HCT116 (cell line): ENCODE results near the gene INPP5D. TPM values are rescaled to one million over a fixed set of nuclear protein-coding genes. Genes with fewer than 3 reads are reported as not detected.

Source experiments
- ATAC-seq: fragments of 200-7000 bp; cut with Tn5 transposase; 2 replicates; pipeline ENCODE4 v1.9.1; 2020; ENCODE audit warnings: mild to moderate bottlenecking, moderate library complexity
- BruUV-seq: library from RNA; stranded (reverse); fragments of 400-500 nt; replicated peaks from 2 replicates; lab custom pipeline; 2021; lab: Mats Ljungman, UMichigan
- CTCF ChIA-PET: fragments of 300-600 bp; sonication (Branson Sonifier 250); formaldehyde crosslinking; loops from one replicate; lab custom pipeline; 2021; ENCODE audit warnings: antibody characterized with exemption; lab: Charles Lee
- POLR2A ChIA-PET: fragments of 300-600, 350-600 bp; sonication (Branson Sonifier 250); formaldehyde crosslinking; loops from one replicate; lab custom pipeline; 2021; ENCODE audit warnings: antibody characterized with exemption; lab: Charles Lee
- RAD21 ChIA-PET, 2 experiments: fragments of 300-600 bp; sonication (Branson Sonifier 250); formaldehyde crosslinking; loops; one replicate each; lab custom pipeline; 2023; ENCODE audit warnings: low total read pairs in 2 of 2; ENCODE audit not compliant: uncharacterized antibody in 2 of 2, unreplicated experiment in 2 of 2, low non-redundant PET in 1 of 2; lab: Charles Lee
- DNase-seq: peaks from one replicate; pipeline ENCODE4 v3.0.0-alpha.2; 2010; ENCODE audit warnings: low read depth, low spot score
- H2AFZ ChIP-seq: fragments of 200-600 bp; shearing (Covaris generic), sonication (generic); 2 replicates; pipeline ENCODE4 v1.6.1; 2017; ENCODE audit warnings: low read depth, mixed run types, mixed read lengths, antibody characterized with exemption, low read length; ENCODE audit not compliant: poor library complexity, severe bottlenecking
- H3K27ac ChIP-seq: 2 replicates; pipeline ENCODE4 v1.5.1; 2012; ENCODE audit warnings: low read depth, low read length
- H3K27me3 ChIP-seq: fragments of 200-600 bp; sonication (generic); 2 replicates; pipeline ENCODE4 v1.6.1; 2016; ENCODE audit warnings: mixed run types, low read length, mixed read lengths; ENCODE audit not compliant: insufficient read depth
- H3K36me3 ChIP-seq, 2 experiments: fragments of 200-500 bp in 1 of 2; fragments of 200-600 bp in 1 of 2; sonication (Bioruptor generic) in 1 of 2; sonication (generic) in 1 of 2; 2 replicates each; pipeline versions ENCODE4 v1.5.1 to v1.6.1; 2014 to 2016; ENCODE audit warnings: low read length in 2 of 2, inconsistent platforms in 1 of 2, mixed read lengths in 1 of 2, mixed run types in 1 of 2; ENCODE audit not compliant: insufficient read depth in 2 of 2, control insufficient read depth in 1 of 2
- H3K4me1 ChIP-seq, 2 experiments: fragments of 200-600 bp in 1 of 2; sonication (generic) in 1 of 2; 2 replicates each; pipeline versions ENCODE4 v1.5.1 to v1.6.1; 2012 to 2017; ENCODE audit warnings: low read length in 2 of 2, inconsistent platforms in 1 of 2, mild to moderate bottlenecking in 1 of 2, mixed read lengths in 1 of 2, mixed run types in 1 of 2, moderate library complexity in 1 of 2; ENCODE audit not compliant: insufficient read depth in 2 of 2, control insufficient read depth in 1 of 2
- H3K4me2 ChIP-seq: fragments of 200-600 bp; sonication (generic); 2 replicates; pipeline ENCODE4 v1.6.1; 2017; ENCODE audit warnings: mixed run types, low read length, mixed read lengths
- H3K4me3 ChIP-seq, 2 experiments: fragments of 200-600 bp in 1 of 2; sonication (generic) in 1 of 2; replicated peaks in 1 of 2; 2 replicates each; pipeline ENCODE4 v1.5.1; 2011 to 2016; ENCODE audit warnings: low read length in 2 of 2, control low read depth in 1 of 2, low read depth in 1 of 2, mild to moderate bottlenecking in 1 of 2, mixed read lengths in 1 of 2, mixed run types in 1 of 2
- H3K79me2 ChIP-seq: fragments of 200-600 bp; sonication (generic); 2 replicates; pipeline ENCODE4 v1.6.1; 2017; ENCODE audit warnings: mild to moderate bottlenecking, mixed run types, low read length, moderate library complexity, mixed read lengths; ENCODE audit not compliant: insufficient read depth
- H3K9ac ChIP-seq: fragments of 200-600 bp; sonication (generic); 2 replicates; pipeline ENCODE4 v1.6.1; 2016; ENCODE audit warnings: low read length, mixed read lengths
- H3K9me2 ChIP-seq: fragments of 200-600 bp; sonication (generic), shearing (Covaris generic); 2 replicates; pipeline ENCODE4 v1.6.1; 2017; ENCODE audit warnings: mixed run types, mild to moderate bottlenecking, moderate library complexity; ENCODE audit not compliant: insufficient read depth
- H3K9me3 ChIP-seq, 2 experiments: fragments of 200-500 bp in 1 of 2; fragments of 200-600 bp in 1 of 2; sonication (Bioruptor generic) in 1 of 2; sonication (generic) in 1 of 2; 2 replicates each; pipeline ENCODE4 v1.6.1; 2014 to 2017; ENCODE audit warnings: low read length in 2 of 2, mixed read lengths in 2 of 2, inconsistent platforms in 1 of 2, low read depth in 1 of 2, mild to moderate bottlenecking in 1 of 2, mixed run types in 1 of 2, moderate library complexity in 1 of 2; ENCODE audit not compliant: control insufficient read depth in 1 of 2, insufficient read depth in 1 of 2
- H4K20me1 ChIP-seq: fragments of 200-600 bp; sonication (generic), shearing (Covaris generic); 2 replicates; pipeline ENCODE4 v1.6.1; 2017; ENCODE audit warnings: mixed run types, mild to moderate bottlenecking, moderate library complexity; ENCODE audit not compliant: insufficient read depth
- FOSL1 ChIP-seq: IDR thresholded peaks from 2 replicates; pipeline ENCODE4 v1.6.1; 2012; ENCODE audit warnings: low read depth
- POLR2AphosphoS5 ChIP-seq: IDR thresholded peaks from 2 replicates; pipeline ENCODE4 v1.6.1; 2011; ENCODE audit warnings: mild to moderate bottlenecking, low read depth, low read length, moderate library complexity
- SRF ChIP-seq: IDR thresholded peaks from 2 replicates; pipeline ENCODE4 v1.6.1; 2012; ENCODE audit warnings: low read depth
- TCF7L2 ChIP-seq: IDR thresholded peaks from 2 replicates; pipeline ENCODE4 v1.7.0; 2011; ENCODE audit warnings: borderline replicate concordance, inconsistent platforms; ENCODE audit not compliant: insufficient read depth, insufficient read length; ENCODE audit errors: extremely low read depth
- ZFX ChIP-seq: fragments of 450-650 bp; IDR thresholded peaks from 2 replicates; pipeline ENCODE4 v1.6.1; 2017
- intact Hi-C: fragments of 100-400 bp; cut with micrococcal nuclease; formaldehyde crosslinking; loops from 2 replicates; pipeline ENCODE4 v1.10.0; 2022
- total RNA-seq: library from RNA; stranded (reverse); gene quantifications from one replicate; pipeline ENCODE4 v1.2.1, GENCODE V29; 2021; ENCODE audit not compliant: unreplicated experiment
- TF ChIP-seq, protein P1 (sequence below): IDR thresholded peaks from 2 replicates; pipeline ENCODE4 v1.6.1; 2012; ENCODE audit warnings: low read depth
- TF ChIP-seq, protein P2 (sequence below): IDR thresholded peaks from 2 replicates; pipeline ENCODE4 v1.6.1; 2011; ENCODE audit warnings: mild to moderate bottlenecking, low read length, moderate library complexity; ENCODE audit not compliant: insufficient replicate concordance; ENCODE audit errors: extremely low read depth
- TF ChIP-seq, protein P3 (sequence below): IDR thresholded peaks from 2 replicates; pipeline ENCODE4 v1.6.1; 2012

INPP5D gene
- total RNA-seq, 1 experiment from 2014 or later: 1.8 TPM

DNA sequence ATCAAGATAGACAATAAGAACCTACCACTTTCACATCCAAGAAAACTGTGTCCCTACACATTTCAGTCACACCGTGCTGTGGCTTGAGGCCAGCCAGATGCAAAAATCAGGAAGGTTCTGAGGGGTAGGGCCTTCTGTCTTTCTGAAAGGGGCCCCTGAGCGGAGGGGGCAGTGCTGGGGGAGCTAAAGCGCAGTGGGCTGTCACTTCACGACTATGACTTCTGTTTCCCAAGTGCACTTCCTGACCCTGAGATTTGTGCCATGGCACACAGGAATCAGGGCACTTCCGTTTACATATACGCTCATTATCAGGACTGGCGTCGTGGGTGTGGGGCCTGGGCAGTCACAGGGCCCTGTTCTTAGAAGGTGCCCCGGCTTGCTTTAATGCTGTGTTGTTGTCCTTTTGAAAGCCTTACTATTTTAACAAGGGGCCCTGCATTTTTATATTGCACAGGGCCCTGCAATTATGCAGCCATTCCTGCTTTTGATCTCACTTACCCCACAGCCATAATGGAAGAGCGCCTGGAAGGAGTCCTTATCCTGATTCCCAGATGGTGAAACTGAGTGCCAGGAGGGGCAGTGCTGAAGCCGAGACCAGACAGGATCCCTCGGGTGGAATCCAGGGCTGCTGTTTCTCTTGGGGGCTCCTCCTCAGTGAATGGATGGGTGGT, 47.7 kb upstream of the INPP5D start:
- POLR2A ChIA-PET: no interaction called here
- no peaks in the 10 kb centered on the region for H3K9me2 ChIP-seq
- ATAC-seq (no peak), DNase-seq (no peak)
- no peak overlapping the region for H3K4me3 ChIP-seq
- H3K4me2 ChIP-seq: no peak overlapping the region
- RAD21 ChIA-PET: no interaction called here
- intact Hi-C loops: no loop called here
- H3K27ac ChIP-seq: no peak overlapping the region
- H3K79me2 ChIP-seq: no peaks in the 10 kb centered on the region
- no peak for TF ChIP-seq SRF
- TF ChIP-seq, protein P1, sequence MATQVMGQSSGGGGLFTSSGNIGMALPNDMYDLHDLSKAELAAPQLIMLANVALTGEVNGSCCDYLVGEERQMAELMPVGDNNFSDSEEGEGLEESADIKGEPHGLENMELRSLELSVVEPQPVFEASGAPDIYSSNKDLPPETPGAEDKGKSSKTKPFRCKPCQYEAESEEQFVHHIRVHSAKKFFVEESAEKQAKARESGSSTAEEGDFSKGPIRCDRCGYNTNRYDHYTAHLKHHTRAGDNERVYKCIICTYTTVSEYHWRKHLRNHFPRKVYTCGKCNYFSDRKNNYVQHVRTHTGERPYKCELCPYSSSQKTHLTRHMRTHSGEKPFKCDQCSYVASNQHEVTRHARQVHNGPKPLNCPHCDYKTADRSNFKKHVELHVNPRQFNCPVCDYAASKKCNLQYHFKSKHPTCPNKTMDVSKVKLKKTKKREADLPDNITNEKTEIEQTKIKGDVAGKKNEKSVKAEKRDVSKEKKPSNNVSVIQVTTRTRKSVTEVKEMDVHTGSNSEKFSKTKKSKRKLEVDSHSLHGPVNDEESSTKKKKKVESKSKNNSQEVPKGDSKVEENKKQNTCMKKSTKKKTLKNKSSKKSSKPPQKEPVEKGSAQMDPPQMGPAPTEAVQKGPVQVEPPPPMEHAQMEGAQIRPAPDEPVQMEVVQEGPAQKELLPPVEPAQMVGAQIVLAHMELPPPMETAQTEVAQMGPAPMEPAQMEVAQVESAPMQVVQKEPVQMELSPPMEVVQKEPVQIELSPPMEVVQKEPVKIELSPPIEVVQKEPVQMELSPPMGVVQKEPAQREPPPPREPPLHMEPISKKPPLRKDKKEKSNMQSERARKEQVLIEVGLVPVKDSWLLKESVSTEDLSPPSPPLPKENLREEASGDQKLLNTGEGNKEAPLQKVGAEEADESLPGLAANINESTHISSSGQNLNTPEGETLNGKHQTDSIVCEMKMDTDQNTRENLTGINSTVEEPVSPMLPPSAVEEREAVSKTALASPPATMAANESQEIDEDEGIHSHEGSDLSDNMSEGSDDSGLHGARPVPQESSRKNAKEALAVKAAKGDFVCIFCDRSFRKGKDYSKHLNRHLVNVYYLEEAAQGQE: no peak
- TF ChIP-seq, protein P2, sequence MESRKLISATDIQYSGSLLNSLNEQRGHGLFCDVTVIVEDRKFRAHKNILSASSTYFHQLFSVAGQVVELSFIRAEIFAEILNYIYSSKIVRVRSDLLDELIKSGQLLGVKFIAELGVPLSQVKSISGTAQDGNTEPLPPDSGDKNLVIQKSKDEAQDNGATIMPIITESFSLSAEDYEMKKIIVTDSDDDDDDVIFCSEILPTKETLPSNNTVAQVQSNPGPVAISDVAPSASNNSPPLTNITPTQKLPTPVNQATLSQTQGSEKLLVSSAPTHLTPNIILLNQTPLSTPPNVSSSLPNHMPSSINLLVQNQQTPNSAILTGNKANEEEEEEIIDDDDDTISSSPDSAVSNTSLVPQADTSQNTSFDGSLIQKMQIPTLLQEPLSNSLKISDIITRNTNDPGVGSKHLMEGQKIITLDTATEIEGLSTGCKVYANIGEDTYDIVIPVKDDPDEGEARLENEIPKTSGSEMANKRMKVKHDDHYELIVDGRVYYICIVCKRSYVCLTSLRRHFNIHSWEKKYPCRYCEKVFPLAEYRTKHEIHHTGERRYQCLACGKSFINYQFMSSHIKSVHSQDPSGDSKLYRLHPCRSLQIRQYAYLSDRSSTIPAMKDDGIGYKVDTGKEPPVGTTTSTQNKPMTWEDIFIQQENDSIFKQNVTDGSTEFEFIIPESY: no peak
- TF ChIP-seq, protein P3, sequence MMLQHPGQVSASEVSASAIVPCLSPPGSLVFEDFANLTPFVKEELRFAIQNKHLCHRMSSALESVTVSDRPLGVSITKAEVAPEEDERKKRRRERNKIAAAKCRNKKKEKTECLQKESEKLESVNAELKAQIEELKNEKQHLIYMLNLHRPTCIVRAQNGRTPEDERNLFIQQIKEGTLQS: no peak
- TF ChIP-seq POLR2AphosphoS5: no peak
- TF ChIP-seq FOSL1: no peak
- no peak for TF ChIP-seq ZFX
- no peak for TF ChIP-seq TCF7L2
- H3K9ac ChIP-seq: no peak overlapping the region
- H3K4me1 ChIP-seq: peaks cover 2 to 5% of the 10 kb centered on the region in 2 experiments; a peak in 2 of 4 replicates
- BruUV-seq: no TSS peak
- no peak overlapping the region for H2AFZ ChIP-seq
- no peaks in the 10 kb centered on the region for H3K9me3 ChIP-seq
- H3K27me3 ChIP-seq: no peaks in the 10 kb centered on the region
- H4K20me1 ChIP-seq: no peaks in the 10 kb centered on the region
- CTCF ChIA-PET: no interaction called here
- no peaks in the 10 kb centered on the region for H3K36me3 ChIP-seq
